Activated CD4-positive, alpha-beta T cell treated with anti-CD3 and anti-CD28 coated beads for 48 hours (primary cell): ENCODE measurements around the gene ACER1.
A peak's percentile ranks its signal among the peaks of the same experiment; 100 is the strongest.
"Not testable (repeated sequence)": the region's sequence is repeated elsewhere in the genome, so short reads cannot be mapped to it uniquely, and the experiment has no call there.

Source experiments
- DNase-seq: peaks from one replicate; pipeline ENCODE4 v3.0.0-alpha.2; 2020

ACER1 gene

DNA sequence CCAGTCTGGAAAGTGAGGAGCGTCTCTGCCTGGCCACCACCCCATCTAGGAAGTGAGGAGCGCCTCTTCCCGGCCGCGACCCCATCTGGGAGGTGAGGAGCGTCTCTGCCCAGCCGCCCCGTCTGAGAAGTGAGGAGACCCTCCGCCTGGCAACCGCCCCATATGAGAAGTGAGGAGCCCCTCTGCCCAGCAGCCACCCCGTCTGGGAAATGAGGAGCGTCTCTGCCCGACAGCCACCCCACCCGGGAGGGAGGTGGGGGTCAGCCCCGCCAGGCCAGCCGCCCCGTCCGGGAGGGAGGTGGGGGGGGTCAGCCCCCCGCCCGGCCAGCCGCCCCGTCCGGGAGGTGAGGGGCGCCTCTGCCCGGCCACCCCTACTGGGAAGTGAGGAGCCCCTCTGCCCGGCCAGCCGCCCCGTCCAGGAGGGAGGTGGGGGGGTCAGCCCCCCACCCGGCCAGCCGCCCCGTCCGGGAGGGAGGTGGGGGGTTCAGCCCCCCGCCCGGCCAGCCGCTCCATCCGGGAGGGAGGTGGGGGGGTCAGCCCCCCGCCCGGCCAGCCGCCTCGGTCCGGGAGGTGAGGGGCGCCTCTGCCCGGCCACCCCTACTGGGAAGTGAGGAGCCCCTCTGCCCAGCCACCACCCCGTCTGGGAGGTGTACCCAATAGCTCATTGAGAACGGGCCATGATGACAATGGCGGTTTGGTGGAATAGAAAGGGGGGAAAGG, 22.1 kb upstream of the ACER1 start:
- not testable (repeated sequence) for DNase-seq

DNA sequence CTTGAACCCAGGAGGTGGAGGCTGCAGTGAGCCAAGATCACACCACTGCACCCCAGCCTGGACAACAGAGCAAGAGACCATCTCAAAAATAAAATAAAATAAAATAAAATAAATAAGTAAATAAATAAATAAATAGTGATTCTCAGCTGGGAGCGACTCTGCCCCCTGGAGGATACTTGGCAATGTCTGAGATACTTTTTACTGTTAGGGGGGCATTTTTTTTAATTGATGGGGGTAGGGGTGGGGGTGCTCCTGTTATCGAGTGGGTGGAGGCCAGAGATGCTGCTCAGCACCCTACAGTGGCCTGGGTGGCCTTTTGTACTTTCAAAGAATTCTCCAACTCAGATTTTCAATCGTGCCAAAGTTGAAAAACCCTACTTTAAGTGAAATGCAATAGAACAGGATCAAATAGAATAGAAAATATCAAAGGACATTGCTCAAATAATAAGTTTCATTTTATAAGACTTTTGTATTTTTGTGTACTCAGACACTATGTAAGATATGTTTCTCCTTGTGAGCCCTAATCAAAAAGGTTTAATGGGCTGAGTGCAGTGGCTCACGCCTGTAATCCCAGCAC, 20.8 kb upstream of the ACER1 start:
- no peak for DNase-seq

DNA sequence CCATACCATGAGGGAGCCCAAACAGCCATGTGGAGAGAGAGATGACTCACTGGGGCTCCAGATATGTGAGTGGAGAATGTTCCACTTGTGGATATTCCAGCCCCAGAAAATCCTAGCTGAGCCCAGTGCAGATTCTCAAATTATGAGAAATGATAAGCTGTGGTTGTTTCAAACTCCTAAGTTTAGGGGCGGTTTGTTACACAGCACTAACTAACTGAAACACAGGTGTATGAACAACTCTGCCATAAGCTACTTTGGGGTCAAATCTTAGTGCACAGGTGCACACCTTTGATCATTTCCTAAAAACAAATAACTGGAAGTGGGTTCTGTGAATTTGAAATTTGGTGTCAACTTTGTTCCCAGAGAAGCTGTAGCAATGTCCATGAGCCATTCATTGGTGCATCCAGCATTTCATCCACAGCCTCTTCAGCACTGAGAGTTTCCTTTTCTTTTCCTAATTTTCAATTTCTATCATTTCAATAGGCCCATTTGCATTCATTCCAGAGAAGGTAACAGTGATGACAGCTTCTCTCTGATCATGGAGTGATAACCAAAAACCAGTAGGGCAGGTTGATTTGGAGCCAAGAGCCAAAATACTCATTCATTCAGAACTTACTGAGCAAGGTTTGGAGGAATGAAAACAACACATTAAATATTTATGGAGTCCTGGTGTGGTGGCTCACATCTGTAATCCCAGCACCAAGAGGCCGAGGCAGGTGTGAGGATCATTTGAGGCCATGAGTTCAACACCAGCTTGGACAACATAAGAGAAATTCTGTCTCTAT, 19.2 kb upstream of the ACER1 start:
- DNase-seq, result no peak

DNA sequence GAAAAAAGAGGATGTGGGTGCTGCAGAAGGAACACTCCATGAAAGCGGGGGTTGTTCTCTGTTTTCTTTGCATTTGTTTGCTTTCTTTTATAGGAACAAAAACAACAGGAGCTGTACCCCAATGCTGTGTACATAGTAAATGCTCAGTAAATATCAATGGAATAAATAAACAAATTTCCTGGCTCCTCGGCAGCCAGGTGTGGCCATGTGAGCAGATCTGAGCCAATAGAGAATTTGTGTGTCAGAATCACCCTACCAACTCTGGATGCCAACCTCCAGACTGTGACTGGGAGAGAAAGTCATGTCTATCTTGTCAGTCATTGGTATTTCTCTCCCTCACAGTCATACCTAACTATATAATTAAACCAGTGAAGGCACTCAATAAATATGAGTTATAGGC, 17.3 kb upstream of the ACER1 start:
- no peak for DNase-seq

DNA sequence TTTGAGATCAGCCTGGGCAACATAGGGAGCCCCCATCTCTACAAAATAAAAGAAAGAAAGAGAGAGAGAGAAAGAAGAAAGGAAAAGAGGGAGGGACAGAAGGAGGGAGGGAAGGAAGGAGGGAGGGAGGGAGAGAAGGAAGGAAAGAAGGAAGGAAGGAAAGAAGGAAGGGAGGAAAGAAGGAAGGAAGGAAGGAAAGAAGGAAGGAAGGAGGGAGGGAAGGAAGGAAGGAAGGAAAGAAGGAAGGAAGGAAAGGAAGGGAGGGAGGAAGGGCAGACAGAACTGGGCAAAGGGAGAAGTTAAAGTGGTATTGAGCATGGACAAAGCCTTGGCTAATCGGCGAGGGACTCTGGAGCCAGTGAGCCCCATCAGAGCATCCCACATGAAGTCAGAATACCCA, 15.9 kb upstream of the ACER1 start:
- not testable (repeated sequence) for DNase-seq

DNA sequence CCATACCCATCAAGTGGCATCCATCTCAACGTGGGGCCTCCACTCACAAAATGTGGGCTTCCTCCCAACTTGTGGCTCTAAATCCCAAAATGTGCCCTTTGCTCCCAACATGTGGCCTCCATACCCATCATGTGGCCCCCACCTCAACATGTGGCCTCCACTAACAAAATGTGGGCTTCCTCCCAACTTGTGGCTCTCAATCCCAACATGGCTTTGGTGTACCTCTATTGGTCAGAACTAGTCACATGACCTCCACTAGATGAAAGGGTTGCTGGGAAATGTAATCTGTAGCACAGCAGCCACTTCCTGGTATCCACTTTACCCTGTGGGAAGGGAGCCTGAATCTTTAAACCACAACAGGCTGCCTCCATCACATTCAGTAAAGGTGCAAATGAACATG, 10.1 kb upstream of the ACER1 start:
- no peak for DNase-seq

DNA sequence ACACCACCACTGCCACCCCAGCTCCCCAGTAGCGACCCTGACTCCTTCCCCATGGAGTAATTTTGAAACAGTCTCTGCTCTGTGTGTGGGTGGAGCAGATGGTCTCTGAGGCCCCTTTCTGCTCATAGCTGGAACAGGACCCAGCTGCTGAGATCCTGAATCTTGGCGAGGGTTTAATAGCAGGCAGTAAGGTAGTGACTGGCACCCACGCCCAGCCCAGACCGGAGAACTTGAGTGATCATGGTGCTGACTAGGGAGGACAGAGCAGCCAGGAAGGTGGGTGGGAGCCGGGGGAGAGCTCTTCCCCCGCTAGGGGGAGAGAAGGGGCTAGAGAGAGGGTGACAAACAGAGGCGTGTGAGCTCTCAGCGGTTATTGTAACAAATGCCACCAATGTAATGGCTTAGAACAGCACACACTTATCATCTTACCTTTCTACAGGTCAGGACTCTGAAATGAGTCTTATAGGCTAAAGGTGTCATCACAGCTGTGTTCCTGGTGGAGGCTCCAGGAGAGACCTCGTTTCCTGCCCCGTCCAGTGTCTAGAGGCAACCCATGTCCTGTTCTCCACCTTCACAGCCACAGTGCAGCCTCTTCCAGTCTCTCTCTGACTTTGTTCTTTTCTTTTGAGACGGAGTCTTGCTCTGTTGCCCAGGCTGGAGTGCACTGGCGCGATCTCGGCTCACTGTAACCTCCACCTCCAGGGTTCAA, 7.2 kb upstream of the ACER1 start:
- peak; percentile 15 for DNase-seq

DNA sequence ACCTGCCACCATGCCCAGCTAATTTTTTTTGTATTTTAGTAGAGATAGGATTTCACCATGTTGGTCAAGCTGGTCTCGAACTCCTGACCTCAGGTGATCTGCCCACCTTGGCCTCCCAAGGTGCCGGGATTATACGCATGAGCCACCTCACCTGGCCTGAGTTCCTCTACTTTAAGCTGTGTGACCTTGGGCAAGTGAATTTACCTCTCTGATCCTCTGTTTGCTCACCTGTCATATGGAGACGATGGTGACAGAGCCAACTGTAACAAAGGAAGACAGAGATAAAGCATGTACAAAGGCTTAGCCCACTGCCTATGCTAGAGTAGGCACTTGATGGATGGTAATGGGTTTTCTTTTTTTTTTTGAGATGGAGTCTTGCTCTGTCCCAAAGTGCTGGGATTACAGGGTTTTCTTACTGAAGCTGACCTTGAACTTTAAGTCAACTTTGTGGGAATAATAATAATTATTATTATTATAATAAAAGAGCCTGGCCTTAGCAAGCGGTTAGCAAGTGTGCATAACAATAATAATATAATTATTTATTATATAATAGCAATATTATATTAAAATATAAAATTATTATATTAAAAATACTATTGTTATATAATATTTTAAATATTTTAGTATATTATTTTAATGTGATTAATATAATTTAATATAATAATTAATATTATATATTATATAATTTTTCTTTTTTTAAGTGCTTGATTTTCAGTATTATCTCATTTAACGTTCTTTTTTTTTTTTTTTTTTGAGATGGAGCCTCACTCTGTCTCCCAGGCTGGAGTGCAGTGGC, 1.3 kb upstream of the ACER1 start:
- no peak for DNase-seq

DNA sequence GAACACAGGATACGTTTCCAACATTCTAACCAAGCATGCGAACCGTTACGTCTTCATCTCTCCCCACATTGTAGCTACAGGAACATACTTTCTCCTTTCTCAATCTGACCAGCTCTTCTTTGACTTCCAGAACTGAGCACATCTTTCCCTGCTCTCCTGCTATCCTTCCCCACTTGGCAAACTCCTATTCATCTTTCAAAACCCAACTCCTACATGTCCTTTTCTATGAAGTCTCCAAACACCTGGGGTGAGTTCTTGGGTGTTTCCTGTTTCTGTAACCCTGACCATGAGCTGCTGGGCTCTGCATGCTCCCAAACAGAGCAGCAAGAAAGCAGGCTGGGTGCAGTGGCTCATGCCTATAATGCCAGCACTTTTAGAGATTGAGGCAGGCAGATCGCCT, 6.6 kb downstream of the ACER1 start:
- no peak for DNase-seq

DNA sequence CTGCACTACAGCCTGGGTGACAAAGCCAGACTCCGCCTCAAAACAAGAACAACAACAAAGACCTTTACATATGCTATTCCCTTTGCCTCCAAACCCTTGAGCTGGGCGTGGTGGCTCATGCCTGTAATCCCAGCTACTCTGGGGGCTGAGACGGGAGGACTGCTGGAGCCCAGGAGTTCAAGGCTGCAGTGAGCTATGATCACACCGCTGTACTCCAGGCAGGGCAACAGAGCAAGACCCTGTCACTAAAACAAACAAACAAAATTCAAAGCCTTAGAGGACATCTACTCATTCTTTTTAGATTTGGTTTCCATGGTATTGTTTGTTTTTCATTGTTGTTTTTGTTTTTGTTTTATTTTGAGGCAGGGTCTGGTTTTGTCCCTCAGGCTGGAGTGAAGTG, 7.8 kb downstream of the ACER1 start:
- no peak for DNase-seq

DNA sequence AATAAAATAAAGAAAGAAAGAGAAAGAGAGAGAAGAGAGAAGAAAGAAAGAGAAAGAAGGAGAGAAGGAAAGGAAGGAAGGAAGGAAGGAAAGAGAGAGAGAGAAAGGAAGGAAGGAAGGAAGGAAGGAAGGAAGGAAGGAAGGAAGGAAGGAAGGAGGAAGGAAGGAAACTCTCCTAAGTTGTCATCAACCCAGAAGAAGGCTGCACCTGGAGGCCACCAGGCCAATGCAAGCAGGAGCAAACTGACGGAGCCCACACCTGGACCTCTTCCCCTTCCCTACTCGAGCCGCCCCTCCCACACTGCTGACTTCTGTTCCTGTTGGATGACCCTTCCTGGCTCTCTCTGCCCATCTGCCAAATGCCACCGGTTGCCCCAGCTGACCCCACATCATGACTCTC, 8.7 kb downstream of the ACER1 start:
- no peak for DNase-seq

DNA sequence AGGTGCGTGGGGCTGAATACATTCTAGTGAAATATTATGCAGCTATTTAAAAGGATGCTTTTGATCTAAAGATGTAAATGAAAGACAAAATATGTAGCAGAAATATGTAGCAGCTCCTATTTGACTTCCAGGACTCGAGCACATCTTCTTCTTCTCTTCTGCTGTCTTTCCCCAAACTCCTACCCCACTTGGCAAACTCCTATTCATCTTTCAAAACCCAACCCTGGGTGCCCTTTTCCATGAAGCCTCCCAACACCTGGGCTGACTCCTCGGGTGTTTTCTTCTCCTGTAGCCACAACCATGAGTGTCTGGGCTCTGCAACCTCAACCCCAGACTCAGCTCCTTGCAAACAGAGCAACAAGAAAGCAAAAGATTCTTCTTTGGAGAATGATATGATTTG, 11.1 kb downstream of the ACER1 start:
- no peak for DNase-seq

DNA sequence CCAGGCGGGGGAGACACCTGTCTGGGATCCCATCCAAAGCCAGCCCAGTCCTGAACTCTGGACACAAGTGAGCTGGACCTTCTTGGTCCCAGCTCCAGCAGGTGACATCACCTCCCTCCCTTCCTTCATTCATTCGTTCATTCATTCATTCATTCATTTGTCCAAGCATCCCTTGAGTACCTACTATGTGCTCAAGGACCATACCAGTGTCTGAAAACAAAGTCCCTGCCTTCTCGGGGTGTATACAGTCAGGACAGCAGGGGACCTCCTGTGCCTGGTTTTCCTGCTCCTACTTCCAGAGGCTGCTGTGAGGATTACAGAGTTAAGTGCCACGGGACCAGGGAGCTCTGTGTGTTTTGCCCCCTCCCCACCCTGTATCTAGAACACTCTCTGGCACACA, 14.0 kb downstream of the ACER1 start:
- no peak for DNase-seq

DNA sequence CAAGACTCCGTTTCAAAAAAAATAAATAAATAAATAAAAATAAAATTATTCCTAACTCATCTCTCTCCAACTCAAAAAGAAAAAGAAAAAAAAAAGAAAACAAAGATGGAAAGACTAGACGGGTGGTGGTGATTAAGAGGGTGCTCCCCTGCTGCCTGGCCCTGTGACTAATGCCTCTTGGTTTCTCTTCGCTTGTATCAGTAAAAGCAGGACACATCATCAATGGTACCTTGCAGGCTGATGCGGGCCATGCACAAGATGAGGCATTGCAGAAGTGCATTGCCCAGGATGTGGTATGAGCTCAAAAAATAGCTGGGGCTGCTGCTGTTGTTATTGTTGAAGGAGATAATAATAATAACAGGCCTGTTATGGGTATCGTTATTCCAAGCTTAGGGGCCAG, 14.6 kb downstream of the ACER1 start:
- DNase-seq, result peak; percentile 54

DNA sequence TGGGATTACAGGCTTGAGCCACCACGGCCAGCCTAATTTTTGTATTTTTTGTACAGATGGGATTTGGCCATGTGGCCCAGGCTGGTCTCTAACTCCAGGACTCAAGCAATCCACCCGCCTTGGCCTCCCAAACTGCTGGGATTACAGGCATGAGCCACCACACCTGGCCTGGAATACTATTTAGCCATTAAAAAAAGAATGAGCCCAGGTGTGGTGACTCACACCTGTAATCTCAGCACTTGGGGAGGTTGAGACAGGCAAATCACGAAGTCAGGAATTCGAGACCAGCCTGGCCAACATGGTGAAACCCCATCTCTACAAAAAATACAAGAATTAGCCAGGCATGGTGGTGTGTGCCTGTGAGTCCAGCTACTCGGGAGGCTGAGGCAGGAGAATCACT, 17.8 kb downstream of the ACER1 start:
- not testable (repeated sequence) for DNase-seq

DNA sequence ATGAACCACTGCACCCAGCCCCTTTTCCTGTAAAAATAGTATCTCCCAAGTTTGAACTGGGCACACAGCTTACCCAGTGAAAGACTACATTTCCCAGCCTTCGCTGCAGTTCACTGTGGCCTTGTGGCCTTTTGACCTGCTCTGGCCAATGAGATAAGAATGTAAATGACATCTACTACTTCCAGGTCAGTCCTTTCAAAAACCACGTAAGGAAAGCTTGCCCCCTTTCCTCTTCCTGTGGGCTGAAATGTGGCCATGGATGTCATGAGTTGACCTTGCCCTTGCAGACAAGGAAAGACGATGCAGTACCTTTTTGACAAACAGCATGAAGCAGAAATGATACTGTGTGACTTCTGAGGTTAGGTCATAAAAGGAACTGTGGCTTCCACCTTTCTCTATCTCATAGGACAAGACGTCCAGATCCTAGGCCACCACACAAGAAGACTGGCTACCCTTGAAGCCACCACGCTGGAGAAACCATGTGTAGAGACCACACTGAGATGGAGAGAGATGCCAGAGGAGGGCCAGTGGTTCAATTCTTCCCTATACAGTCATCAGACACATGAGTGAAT, 19.9 kb downstream of the ACER1 start:
- no peak for DNase-seq

DNA sequence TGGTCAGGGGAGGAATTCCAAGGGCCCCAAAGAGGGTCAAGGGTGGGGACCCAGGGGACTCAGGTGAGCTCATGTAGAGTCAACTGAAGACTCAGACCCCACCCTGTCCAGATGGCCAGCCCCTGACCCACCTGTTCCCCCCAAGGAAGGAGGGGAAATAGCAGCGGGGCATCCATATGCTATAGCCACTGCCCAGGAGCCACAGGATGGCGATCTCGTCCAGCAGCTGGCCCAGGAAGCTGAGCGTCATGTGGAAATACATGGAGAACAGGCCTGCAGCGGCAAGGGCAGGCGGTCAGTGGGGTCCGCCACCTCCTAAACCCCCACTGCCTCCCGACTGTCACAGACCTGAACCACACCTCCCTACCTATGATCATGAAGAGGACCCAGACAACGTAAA, 21.4 kb downstream of the ACER1 start:
- DNase-seq, result peak; percentile 5

DNA sequence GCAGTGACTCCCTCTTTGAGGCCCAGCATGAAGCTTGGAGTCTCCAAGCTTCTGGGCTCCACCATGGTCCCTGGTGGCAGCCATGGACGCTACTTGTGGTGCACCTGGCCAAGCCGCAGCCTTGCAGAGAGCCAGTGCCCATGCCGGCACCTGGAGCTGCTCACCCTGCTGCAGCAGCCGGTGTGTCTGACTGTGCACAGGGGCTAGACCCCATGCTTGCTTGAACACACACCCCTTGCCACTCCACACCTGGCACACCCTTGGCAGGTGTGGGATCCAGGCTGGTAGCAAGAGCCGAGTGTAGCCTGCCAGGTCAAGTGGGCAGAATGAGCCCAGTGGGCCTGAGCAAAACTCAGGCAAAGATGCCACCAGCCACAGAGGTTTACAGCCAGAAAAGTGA, 35.0 kb downstream of the ACER1 start:
- DNase-seq, result no peak

DNA sequence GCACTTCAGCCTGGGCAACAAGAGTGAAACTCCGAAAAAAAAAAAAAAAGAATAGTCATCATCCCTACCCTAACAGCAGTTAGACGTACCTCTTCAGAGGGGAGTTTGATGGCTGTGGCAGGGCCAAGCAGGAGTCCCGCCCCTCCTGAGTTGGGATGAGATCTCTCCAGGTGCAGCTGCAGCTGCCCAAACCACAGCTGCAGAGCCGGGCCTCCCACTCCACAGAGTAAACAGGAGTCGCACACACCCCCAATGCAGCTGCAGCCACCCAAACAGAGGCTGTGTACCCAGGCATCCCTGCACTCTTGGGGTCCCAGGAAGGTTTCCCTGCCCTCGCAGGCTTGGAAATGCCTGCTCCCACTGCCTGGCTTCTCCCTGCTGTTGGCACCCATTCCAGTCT, 36.2 kb downstream of the ACER1 start:
- no peak for DNase-seq

DNA sequence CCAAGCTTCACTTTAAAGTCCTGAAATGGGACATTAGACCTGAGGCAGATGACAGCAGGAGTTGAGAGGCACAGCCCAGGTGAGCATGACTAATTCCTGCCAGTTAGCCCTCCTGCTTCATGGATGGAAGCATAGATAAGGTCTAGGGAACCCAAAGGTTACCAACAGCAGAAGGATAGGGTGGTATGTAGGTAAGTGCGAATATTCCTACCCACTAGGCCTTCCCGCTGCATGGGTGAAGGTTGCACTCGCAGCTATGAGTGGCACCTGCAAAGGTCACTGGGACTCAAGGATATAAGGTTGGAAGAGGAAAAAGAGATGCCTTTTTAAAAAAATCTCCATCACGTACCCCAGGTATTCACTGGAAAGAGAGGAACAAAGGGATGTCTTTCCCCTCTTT, 41.4 kb downstream of the ACER1 start:
- DNase-seq, result no peak

DNA sequence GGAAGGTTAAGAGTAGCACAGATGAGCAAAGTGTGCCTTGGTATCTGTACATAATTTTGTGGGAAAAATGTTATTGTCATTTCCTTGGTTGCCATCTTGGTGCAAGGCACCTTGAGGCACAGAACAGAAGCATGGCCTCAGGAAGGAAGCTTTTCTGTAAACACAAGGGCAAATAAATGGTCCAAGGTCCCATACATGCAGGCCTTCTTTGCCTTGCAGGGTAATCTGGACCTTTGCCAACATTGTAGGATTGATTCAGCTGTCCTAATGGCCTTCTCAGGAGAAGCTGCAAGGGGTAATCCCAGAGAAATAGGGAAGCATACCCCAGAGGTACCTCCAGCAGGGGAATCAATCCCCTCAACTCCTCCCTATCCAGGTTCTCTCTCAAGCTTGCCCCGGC, 44.7 kb downstream of the ACER1 start:
- DNase-seq, result no peak

DNA sequence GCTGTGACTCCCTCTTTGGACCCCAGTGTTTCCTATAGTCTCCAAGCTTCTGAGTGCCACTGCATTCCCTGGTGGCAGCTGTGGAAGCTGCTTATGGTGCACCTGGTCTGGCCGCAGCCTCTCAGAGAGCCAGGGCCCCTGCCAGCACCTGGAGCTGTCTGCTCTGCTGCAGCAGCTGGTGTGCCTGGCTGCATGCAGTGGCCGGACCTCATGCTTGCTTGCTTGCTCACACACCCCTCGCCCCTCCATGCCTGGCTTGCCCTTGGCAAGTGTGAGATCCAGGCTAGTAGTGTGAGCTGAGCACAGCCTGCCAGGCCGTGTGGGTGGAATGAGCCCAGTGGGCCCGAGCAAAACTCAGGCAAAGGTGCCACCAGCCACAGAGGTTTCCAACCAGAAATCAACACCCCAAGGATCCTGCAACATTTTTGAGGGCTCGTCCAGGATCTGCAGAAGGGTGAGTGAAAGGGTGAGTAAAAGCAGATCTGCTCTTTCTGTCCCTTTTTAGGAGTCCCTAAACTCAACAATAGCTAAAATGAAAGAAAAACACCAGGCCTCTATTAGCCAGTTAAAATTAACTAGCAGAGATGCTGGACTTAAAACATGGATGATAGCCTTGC, 46.0 kb downstream of the ACER1 start:
- DNase-seq, result no peak
